Dermis lymphatic vessel endothelial cell (primary cell): ENCODE data around the gene INS. TPM values are rescaled to one million over a fixed set of nuclear protein-coding genes. Genes with fewer than 3 reads are reported as not detected.

Experiments
- total RNA-seq: library from RNA; depleted of rRNA; stranded (reverse); fragments of >200 nt; gene quantifications from 2 replicates; pipeline ENCODE4 v1.2.1, GENCODE V29; 2014

Gene INS
- total RNA-seq, result not detected in 2 replicates

DNA sequence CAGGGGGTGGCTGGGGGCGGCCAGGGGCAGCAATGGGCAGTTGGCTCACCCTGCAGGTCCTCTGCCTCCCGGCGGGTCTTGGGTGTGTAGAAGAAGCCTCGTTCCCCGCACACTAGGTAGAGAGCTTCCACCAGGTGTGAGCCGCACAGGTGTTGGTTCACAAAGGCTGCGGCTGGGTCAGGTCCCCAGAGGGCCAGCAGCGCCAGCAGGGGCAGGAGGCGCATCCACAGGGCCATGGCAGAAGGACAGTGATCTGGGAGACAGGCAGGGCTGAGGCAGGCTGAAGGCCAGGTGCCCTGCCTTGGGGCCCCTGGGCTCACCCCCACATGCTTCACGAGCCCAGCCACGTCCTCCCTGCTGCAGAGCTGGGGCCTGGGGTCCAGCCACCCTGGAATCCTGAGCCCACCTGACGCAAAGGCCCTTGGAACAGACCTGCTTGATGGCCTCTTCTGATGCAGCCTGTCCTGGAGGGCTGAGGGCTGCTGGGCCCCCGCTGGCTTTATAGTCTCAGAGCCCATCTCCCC lies at the start of gene INS:
TSS of gene INS (minus strand) at position 474 of the 524 bp plus-strand sequence. CDS start at position 236, 238 bp downstream.

DNA sequence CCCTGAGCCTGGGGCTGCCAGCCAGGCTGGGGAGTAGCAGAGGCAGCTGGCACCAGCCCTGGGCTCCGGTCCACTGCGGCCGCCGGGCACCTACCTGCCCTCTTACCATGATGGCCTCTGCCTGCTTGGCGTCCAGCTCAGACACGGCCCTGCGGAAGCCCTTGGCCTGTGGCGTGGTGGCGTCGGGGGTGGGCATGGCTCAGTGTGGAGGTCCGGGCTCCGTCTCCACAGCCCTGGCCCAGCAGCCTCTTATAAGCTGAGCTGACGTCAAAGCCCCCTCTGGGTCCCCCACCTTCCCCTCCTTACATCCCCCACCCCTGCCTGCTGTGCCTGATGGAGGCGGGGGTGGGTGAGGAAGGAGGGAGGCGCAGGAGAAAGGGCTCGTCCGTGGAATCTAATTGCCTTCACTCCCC lies 10.6 kb upstream of the INS start, which contains the start of gene TH:
TSS of gene TH (minus strand) at position 225 of the 413 bp plus-strand sequence. CDS start at position 196, 29 bp downstream.

DNA sequence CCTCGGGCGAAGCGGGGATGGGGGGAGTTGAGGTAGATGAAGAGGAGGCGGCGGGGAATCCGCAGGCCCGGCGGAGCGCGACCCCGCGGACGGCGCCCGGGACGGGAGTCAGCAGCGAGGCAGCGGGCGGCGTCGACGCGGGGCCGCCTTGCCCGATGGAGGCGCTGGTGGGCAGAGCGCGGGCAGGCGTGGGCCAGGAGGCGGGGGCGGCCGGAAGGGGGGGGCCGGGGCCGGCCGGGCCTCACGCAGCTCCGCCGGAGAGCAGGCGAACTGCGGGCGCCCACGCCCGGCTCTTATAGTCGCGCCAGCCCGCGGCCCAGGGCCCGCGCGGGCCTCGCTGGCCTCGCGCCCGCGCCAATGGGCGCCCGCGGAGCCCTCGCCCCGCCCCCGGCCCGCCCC lies 21.9 kb downstream of the INS start, which contains the start of gene IGF2:
TSS of gene IGF2 (minus strand) at position 267 of the 399 bp plus-strand sequence. CDS start 3,866 bp downstream, outside the sequence.

Other genes with a start within 250 kb of the INS start
- gene TNNT3, start 241.5 kb downstream of the INS start, total RNA-seq, result not detected in 2 replicates
- 4.1 and 65.3 TPM in 2 replicates for gene MRPL23, start 213.9 kb downstream of the INS start, total RNA-seq
- 11.3 and 128 TPM in 2 replicates for gene H19, start 163.4 kb downstream of the INS start, total RNA-seq
- gene IGF2, start 21.8 kb downstream of the INS start, total RNA-seq, result 0.60 and 7.3 TPM in 2 replicates
- gene TH, start 10.6 kb upstream of the INS start, total RNA-seq, result 0.09 TPM in 1 of 2 replicates, not detected in the other
- gene ASCL2, start 109.4 kb upstream of the INS start, total RNA-seq, result not detected in 2 replicates
- gene C11orf21, start 140.7 kb upstream of the INS start, total RNA-seq, result not detected in 2 replicates
- not detected in 2 replicates for gene TSPAN32, start 140.8 kb upstream of the INS start, total RNA-seq
- 190 and 216 TPM in 2 replicates for gene CD81, start 216.1 kb upstream of the INS start, total RNA-seq
- 42.1 and 45.6 TPM in 2 replicates for gene TSSC4, start 239.5 kb upstream of the INS start, total RNA-seq